Renal cortical epithelial cell (primary cell): ENCODE data around the gene WWOX. TPM values are rescaled to one million over a fixed set of nuclear protein-coding genes. Genes with fewer than 3 reads are reported as not detected.

ENCODE experiments used
- DNase-seq: peaks from one replicate; pipeline ENCODE4 v3.0.0-alpha.2; 2011; ENCODE audit warnings: low read depth
- total RNA-seq: library from RNA; depleted of rRNA; stranded (reverse); fragments of >200 nt; gene quantifications from 2 replicates; pipeline ENCODE4 v1.2.3, GENCODE V29; 2014

The WWOX gene
- total RNA-seq, 1 donor from 2014 or later, result 29.5 TPM

- no peak for DNase-seq
These were observed 295.6 kb downstream of the WWOX start for GRCh38 chr16:78395035-78395434.

GRCh38 chr16:78396046-78396445, 296.6 kb downstream of the WWOX start:
- DNase-seq, result no peak

DNA sequence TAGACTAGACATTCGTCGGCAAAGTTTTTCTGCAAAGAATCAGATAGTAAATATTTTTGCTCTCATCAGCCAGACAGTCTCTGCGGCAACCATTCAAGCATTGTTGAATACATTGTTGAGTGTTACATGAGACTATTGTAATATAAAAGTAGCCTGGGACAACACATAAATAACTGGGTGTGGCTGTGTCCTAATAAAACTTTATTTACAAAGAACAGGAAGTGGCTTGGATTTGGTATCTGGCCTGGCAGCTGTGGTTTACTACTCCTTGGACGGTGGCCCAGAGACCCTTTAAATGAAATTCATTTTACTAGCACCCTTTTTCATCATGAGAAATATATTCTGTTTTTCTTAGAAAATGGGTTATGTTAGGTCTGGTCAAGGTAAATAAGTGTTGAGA, 297.2 kb downstream of the WWOX start:
- no peak for DNase-seq

- DNase-seq, result no peak
These were observed 299.9 kb downstream of the WWOX start for GRCh38 chr16:78399384-78399783.

DNA sequence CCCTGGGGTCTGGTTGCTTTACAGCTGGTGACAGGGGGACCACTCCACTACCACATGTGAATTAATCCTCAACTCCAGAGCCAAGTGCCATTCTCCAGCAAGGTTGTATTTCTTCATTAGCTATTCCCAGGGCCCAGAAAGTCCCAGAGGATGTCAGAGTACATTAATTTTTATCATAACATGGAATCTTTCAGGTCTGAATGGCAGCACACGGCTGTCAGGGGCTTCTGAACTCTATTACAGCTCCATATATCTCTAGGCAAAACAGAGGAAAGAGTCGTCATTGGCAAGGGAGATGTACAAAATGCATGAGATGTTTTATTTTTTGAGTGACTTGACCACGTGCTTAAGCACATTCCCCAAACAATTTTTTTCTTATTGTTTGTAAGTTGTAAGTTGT, 303.4 kb downstream of the WWOX start:
- DNase-seq, result no peak

GRCh38 chr16:78405040-78405439, 305.6 kb downstream of the WWOX start:
- DNase-seq, result no peak

- no peak for DNase-seq
These were observed 306.4 kb downstream of the WWOX start for GRCh38 chr16:78405833-78406232.

DNA sequence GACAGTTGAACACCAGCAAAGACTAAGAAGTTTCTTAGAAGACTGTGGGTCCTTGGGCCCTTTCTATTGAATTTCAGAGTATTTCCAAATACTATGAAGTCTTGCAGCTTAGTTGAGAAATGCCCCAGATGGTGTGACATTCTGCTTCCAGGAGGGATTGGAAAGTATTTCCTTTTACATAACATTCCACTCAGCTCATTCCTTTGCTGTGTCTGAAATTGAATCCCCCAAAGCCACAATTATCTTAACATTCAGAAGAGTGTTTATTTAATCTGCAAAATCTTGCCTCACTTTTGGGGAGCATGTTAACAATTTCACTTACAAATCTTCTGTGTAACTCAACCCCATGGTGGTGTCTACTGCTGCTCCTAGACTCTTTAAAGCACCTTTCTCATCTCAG, 307.7 kb downstream of the WWOX start:
- DNase-seq, result no peak

DNA sequence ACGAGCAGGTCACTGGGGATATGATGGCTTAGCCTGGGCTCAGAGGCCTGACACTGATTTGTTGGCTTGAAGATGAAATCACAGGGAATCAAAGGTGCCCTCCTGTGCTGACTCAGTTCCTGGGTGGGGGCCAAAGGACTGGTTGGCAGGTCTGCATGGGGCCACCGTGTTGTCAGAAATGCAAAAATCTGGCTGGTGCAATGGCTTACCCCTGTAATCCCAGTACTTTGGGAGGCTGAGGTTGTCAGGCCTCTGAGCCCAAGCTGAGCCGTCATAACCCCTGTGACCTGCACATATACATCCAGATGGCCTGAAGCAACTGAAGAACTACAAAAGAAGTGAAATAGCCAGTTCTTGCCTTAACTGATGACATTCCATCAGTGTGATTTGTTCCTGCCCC, 314.2 kb downstream of the WWOX start:
- no peak for DNase-seq

DNA sequence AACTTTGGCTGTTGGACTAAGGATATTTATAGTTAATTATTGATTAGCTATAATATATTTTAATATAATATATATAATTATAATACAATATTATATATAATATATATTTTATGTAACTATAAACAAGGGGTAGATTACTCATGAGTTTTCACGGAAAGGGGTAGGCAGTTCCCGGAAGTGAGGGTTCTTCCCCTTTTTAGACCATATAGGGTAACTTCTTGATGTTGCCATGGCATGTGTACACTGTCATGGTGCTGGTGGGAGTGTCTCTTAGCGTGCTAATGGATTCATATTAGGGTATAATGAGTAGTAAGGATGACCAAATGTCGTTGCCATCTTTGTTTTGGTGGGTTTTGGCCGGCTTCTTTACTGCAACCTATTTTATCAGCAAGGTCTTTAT, 315.6 kb downstream of the WWOX start:
- no peak for DNase-seq

- DNase-seq, result no peak
These were observed 316.2 kb downstream of the WWOX start for GRCh38 chr16:78415669-78416068.

GRCh38 chr16:78416400-78416799, 316.9 kb downstream of the WWOX start:
- DNase-seq, result no peak

- DNase-seq, result no peak
These were observed 321.8 kb downstream of the WWOX start for GRCh38 chr16:78421181-78421708.

DNA sequence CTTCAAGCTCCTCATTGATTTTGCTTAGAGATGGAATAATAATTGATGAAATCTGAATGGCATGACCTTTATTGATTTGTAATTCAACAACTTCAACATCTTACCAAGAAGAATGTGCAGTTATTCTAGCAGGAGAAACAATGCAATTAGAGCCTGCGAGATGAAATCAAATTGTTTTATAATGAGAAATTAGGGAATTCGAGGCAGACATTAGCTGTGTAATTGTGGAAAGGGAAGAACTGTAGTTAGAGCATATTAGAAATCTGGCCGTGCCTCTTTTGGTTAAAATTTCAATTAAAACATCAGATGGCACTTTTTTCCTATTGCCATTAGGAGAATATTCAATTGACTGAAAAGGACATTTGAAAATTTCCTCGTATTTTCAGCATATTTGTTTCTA, 325.8 kb downstream of the WWOX start:
- DNase-seq, result no peak

GRCh38 chr16:78425891-78426510, 326.5 kb downstream of the WWOX start:
- DNase-seq, result no peak

- DNase-seq, result no peak
These were observed 328.7 kb downstream of the WWOX start for GRCh38 chr16:78428193-78428592.

GRCh38 chr16:78430281-78430680, 330.8 kb downstream of the WWOX start:
- DNase-seq, result no peak

- DNase-seq, result no peak
These were observed 331.7 kb downstream of the WWOX start for GRCh38 chr16:78431004-78431670.

DNA sequence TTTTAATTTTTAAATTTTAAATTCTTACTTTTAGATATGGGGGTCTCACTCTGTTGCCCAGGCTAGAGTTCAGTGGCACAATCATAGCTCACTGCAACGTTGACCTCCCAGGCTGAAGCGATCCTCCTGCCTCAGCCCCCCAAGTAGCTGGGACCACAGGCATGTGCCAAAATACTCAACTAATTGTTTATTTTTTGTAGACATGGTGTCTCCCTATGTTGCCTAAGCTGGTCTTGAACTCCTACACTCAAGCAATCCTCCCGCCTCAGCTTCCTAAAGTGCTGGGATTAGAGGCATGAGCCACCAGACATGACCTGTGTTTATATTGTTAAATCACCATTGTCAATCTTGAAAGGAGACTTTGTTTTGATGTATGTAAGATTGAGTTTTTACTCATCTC, 332.2 kb downstream of the WWOX start:
- DNase-seq, result no peak

DNA sequence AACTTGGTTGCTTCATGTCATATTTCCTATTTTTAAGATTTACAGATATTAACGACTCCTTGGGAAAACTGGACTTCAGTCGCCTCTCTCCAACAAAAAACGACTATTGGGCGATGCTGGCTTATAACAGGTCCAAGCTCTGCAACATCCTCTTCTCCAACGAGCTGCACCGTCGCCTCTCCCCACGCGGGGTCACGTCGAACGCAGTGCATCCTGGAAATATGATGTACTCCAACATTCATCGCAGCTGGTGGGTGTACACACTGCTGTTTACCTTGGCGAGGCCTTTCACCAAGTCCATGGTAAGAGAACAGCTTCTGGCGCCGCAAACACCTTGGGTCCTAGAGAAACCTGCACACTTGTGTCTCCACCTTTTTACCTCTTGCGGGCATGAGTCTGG, 333.0 kb downstream of the WWOX start:
- DNase-seq, result no peak

DNA sequence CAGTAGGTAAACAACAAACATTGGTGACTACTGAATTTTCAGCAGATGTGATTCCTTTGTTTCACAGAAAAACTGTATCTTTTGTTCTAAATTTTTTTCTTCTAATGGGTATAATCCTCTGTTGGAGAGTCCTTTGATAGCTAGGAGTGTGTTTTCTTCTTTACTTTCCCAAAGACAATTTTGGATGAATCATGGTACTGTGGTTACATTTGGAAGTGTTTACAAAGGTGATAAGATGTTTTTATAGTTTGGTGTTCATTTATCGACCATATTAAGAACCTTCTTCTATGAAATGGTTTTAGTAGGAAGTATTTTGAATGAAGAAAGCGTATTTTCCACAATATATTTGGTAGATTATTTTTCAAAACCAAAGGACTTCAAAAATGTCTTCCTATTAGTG, 333.7 kb downstream of the WWOX start:
- DNase-seq, result no peak

GRCh38 chr16:78434401-78434800, 334.9 kb downstream of the WWOX start:
- peak; percentile 38 for DNase-seq

- DNase-seq, result peak; percentile 47
These were observed 335.8 kb downstream of the WWOX start for GRCh38 chr16:78435260-78435659.

DNA sequence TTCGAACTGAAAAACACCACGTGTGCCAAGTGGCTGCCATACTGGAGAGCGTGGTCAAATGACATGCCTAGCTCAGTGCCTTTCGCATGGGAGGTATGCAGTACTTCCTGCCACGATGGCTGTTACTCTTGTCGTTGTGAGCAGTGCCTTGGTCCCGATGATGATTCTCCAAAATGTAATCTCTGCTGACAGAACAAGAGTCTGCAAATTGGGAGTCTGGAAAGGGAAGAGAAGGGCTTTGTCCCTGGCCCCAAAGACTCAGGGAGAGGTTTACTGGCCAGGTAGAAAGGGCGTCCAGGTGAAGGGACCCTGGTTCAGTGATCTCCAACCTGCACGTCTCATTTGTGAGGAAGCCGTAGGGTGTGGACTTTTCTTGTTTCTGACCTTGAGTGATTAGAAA, 336.6 kb downstream of the WWOX start:
- DNase-seq, result no peak
